ENCODE data around the gene MTCL1.

MTCL1 gene

GRCh38 chr18:8695932-8696517, 9.3 kb upstream of the MTCL1 start:
- TF ChIP-seq, protein P1, sequence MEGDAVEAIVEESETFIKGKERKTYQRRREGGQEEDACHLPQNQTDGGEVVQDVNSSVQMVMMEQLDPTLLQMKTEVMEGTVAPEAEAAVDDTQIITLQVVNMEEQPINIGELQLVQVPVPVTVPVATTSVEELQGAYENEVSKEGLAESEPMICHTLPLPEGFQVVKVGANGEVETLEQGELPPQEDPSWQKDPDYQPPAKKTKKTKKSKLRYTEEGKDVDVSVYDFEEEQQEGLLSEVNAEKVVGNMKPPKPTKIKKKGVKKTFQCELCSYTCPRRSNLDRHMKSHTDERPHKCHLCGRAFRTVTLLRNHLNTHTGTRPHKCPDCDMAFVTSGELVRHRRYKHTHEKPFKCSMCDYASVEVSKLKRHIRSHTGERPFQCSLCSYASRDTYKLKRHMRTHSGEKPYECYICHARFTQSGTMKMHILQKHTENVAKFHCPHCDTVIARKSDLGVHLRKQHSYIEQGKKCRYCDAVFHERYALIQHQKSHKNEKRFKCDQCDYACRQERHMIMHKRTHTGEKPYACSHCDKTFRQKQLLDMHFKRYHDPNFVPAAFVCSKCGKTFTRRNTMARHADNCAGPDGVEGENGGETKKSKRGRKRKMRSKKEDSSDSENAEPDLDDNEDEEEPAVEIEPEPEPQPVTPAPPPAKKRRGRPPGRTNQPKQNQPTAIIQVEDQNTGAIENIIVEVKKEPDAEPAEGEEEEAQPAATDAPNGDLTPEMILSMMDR (IDR thresholded peaks at IDR 0.05; ENCODE audit: low read depth, low read length): no peak
- DNase-seq (ENCODE audit: low read depth in 2 of 2): no peak
- no peak overlapping the region for H3K4me3 ChIP-seq (replicated peaks in 1 of 2; ENCODE audit: low read depth in 2 of 2, low read length in 2 of 2)

DNA sequence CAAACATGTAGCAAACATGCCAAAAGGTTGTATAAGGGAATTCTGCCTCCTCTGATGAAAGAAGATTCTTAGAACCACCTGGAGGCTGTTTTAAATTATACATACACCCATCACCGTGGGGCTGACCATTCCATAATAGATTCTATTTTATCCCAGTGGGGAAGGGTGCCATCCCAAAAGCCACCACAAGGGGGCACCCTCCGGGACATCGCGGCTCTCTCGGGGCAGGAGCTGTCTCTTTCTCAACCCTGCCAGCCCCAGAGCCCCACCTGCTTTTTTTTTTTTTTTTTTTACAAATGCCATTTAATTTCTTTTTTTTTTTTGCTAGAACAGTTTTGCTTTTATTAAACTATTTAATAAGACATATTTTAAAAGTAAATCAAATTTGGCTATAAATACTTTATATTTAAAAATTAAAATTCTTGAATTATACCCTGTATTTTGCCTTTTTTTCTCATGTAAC, 8.6 kb upstream of the MTCL1 start:
- no peak overlapping the region for H3K4me3 ChIP-seq (replicated peaks in 1 of 2; ENCODE audit: low read depth in 2 of 2, low read length in 2 of 2)
- DNase-seq (ENCODE audit: low read depth in 2 of 2): peak; percentile 67 to 69
- TF ChIP-seq, protein P1 (IDR thresholded peaks at IDR 0.05; ENCODE audit: low read depth, low read length): peak; percentile 92

GRCh38 chr18:8699126-8699525, 6.2 kb upstream of the MTCL1 start:
- DNase-seq (ENCODE audit: low read depth in 2 of 2): no peak
- H3K4me3 ChIP-seq (replicated peaks in 1 of 2; ENCODE audit: low read depth in 2 of 2, low read length in 2 of 2): no peak overlapping the region
- TF ChIP-seq, protein P1 (IDR thresholded peaks at IDR 0.05; ENCODE audit: low read depth, low read length): no peak

GRCh38 chr18:8699948-8700347, 5.4 kb upstream of the MTCL1 start:
- no peak overlapping the region for H3K4me3 ChIP-seq (replicated peaks in 1 of 2; ENCODE audit: low read depth in 2 of 2, low read length in 2 of 2)
- TF ChIP-seq, protein P1 (IDR thresholded peaks at IDR 0.05; ENCODE audit: low read depth, low read length): no peak
- peak in 1 of 2 donors; percentile 9 for DNase-seq (ENCODE audit: low read depth in 2 of 2)

DNA sequence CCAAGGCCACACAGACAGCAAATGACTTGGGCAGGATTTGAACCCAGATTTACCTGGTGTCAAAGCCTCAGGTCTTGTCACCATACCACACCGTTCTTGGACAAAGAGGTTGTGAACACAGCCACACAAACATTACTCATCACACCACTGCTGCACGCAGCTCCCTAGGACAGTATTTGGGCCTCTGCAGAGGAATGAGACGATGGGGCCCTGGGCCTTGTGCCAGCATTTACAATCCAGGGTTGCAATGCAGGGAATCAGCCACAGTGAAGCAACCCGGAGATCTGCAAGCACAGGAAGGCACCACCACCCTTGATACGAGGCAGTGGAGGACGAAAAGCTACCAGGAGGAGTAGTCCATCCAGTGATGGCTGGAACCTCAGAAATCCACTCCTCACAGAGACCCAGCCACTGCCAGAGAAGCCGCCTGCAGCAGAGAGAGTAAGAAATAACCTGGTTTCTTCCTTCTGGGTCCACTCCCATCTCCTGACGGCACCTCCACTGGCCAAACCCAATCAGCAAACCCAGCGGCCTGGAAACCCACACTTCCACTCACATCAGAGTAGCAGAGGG, 3.7 kb upstream of the MTCL1 start:
- TF ChIP-seq, protein P1 (IDR thresholded peaks at IDR 0.05; ENCODE audit: low read depth, low read length): no peak

DNA sequence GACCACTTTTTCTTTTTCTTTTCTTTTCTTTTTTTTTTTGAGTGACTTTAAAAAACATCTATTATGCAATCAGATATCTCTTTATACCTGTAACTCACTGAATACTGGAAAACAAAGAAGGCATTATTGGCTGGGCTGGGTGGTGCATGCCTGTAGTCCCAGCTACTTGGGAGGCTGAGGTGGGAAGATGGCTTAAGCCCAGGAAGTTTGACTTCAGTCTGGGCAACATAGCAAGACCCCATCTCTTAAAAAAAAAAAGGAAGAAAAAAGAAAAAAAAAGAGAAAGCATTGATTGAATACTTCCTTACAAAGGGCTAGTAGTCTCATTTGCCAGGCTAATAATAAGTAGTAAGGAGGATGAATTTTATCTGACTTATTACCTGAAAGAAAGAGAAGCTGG, 2.7 kb upstream of the MTCL1 start:
- DNase-seq (ENCODE audit: low read depth in 2 of 2): no peak
- TF ChIP-seq, protein P1 (IDR thresholded peaks at IDR 0.05; ENCODE audit: low read depth, low read length): no peak
- H3K4me3 ChIP-seq (replicated peaks in 1 of 2; ENCODE audit: low read depth in 2 of 2, low read length in 2 of 2): no peak overlapping the region

More for the DNA sequence above, 3.7 kb upstream of the MTCL1 start:
- peak; percentile 88 to 91 for DNase-seq (ENCODE audit: low read depth in 2 of 2)
- H3K4me3 ChIP-seq (replicated peaks in 1 of 2; ENCODE audit: low read depth in 2 of 2, low read length in 2 of 2): no peak overlapping the region

Data from cardiac fibroblast (primary cell).